Measurements from ENCODE around the gene RCOR3.

RCOR3 gene

GRCh38 chr1:211336775-211337174 lies 77.6 kb downstream of the RCOR3 start:
- DNase-seq (ENCODE audit: extremely low read depth, insufficient read length): no peak
- no peak for TF ChIP-seq CTCF (IDR thresholded peaks at IDR 0.05; ENCODE audit: insufficient read depth, low read length, poor library complexity, severe bottlenecking)
- Histone ChIP-seq H3K36me3 (ENCODE audit: control insufficient read depth, insufficient read depth, low read length) (peaks cover 3% of the 10 kb centered on the region; the same call in 1 of the 2 replicates), H3K27me3 (replicated peaks; ENCODE audit: control insufficient read depth, insufficient read depth, low read length) (no peaks in the 10 kb centered on the region), H3K4me3 (replicated peaks; ENCODE audit: low read depth, low read length) (no peak overlapping the region)

- Histone ChIP-seq H3K27me3 (replicated peaks; ENCODE audit: control insufficient read depth, insufficient read depth, low read length) (no peaks in the 10 kb centered on the region), H3K4me3 (replicated peaks; ENCODE audit: low read depth, low read length) (no peak overlapping the region), H3K36me3 (ENCODE audit: control insufficient read depth, insufficient read depth, low read length) (peaks cover 3% of the 10 kb centered on the region; the same call in 1 of the 2 replicates)
- DNase-seq (ENCODE audit: extremely low read depth, insufficient read length): no peak
- TF ChIP-seq CTCF (IDR thresholded peaks at IDR 0.05; ENCODE audit: insufficient read depth, low read length, poor library complexity, severe bottlenecking): no peak
These were observed 78.5 kb downstream of the RCOR3 start for GRCh38 chr1:211337430-211338223.

GRCh38 chr1:211338224-211338620 lies 79.1 kb downstream of the RCOR3 start:
- no peak for DNase-seq (ENCODE audit: extremely low read depth, insufficient read length)
- Histone ChIP-seq H3K27me3 (replicated peaks; ENCODE audit: control insufficient read depth, insufficient read depth, low read length) (no peaks in the 10 kb centered on the region), H3K36me3 (ENCODE audit: control insufficient read depth, insufficient read depth, low read length) (peaks cover 3% of the 10 kb centered on the region; the same call in 1 of the 2 replicates), H3K4me3 (replicated peaks; ENCODE audit: low read depth, low read length) (no peak overlapping the region)
- no peak for TF ChIP-seq CTCF (IDR thresholded peaks at IDR 0.05; ENCODE audit: insufficient read depth, low read length, poor library complexity, severe bottlenecking)

GRCh38 chr1:211339631-211340041 lies 80.5 kb downstream of the RCOR3 start:
- Histone ChIP-seq H3K4me3 (replicated peaks; ENCODE audit: low read depth, low read length) (no peak overlapping the region), H3K27me3 (replicated peaks; ENCODE audit: control insufficient read depth, insufficient read depth, low read length) (no peaks in the 10 kb centered on the region), H3K36me3 (ENCODE audit: control insufficient read depth, insufficient read depth, low read length) (peaks cover 3% of the 10 kb centered on the region; the same call in 1 of the 2 replicates)
- DNase-seq (ENCODE audit: extremely low read depth, insufficient read length): no peak
- TF ChIP-seq CTCF (IDR thresholded peaks at IDR 0.05; ENCODE audit: insufficient read depth, low read length, poor library complexity, severe bottlenecking): no peak

GRCh38 chr1:211340622-211341507 lies 81.7 kb downstream of the RCOR3 start:
- Histone ChIP-seq H3K36me3 (ENCODE audit: control insufficient read depth, insufficient read depth, low read length) (peaks cover 3% of the 10 kb centered on the region), H3K4me3 (replicated peaks; ENCODE audit: low read depth, low read length) (no peak overlapping the region), H3K27me3 (replicated peaks; ENCODE audit: control insufficient read depth, insufficient read depth, low read length) (no peaks in the 10 kb centered on the region)
- no peak for DNase-seq (ENCODE audit: extremely low read depth, insufficient read length)
- no peak for TF ChIP-seq CTCF (IDR thresholded peaks at IDR 0.05; ENCODE audit: insufficient read depth, low read length, poor library complexity, severe bottlenecking)
